NT2/D1 (cell line): Measurements from ENCODE around the gene MUC4.
"Not testable (repeated sequence)": the region's sequence is repeated elsewhere in the genome, so short reads cannot be mapped to it uniquely, and the experiment has no call there.

Experiments
- DNase-seq: peaks from one replicate; pipeline ENCODE4 v3.0.0-alpha.2; 2011; ENCODE audit warnings: low read depth, low spot score
- H3K27me3 ChIP-seq: 2 replicates; pipeline ENCODE4 v1.6.0; 2011; ENCODE audit warnings: mild to moderate bottlenecking; ENCODE audit not compliant: insufficient read length, insufficient read depth
- H3K36me3 ChIP-seq: 2 replicates; pipeline ENCODE4 v1.6.1; 2011; ENCODE audit warnings: mild to moderate bottlenecking, low read length, mixed read lengths; ENCODE audit not compliant: insufficient read depth, insufficient read length
- H3K4me1 ChIP-seq: 2 replicates; pipeline ENCODE4 v1.5.1; 2011; ENCODE audit not compliant: insufficient read depth, insufficient read length
- H3K4me3 ChIP-seq: 2 replicates; pipeline ENCODE4 v1.5.1; 2011; ENCODE audit warnings: low read depth; ENCODE audit not compliant: insufficient read length
- H3K9ac ChIP-seq: 2 replicates; pipeline ENCODE4 v1.6.0; 2011; ENCODE audit warnings: low read depth; ENCODE audit not compliant: insufficient read length
- H3K9me3 ChIP-seq: 2 replicates; pipeline ENCODE4 v1.5.1; 2011; ENCODE audit warnings: mild to moderate bottlenecking, low read length; ENCODE audit not compliant: insufficient read depth
- SUZ12 ChIP-seq: IDR thresholded peaks from 2 replicates; pipeline ENCODE4 v1.6.1; 2011; ENCODE audit not compliant: insufficient read length, insufficient read depth; ENCODE audit errors: extremely low read depth
- YY1 ChIP-seq: IDR thresholded peaks from 2 replicates; pipeline ENCODE4 v1.6.1; 2011; ENCODE audit not compliant: insufficient read length, insufficient read depth
- ZNF274 ChIP-seq: IDR thresholded peaks from 2 replicates; pipeline ENCODE4 v1.6.1; 2011; ENCODE audit warnings: mild to moderate bottlenecking, low read depth, low read length

MUC4 gene

GRCh38 chr3:195809291-195809785 lies 2.4 kb downstream of the MUC4 start:
- no peak for TF ChIP-seq ZNF274
- Histone ChIP-seq H3K4me3 (no peak overlapping the region), H3K9me3 (no peaks in the 10 kb centered on the region), H3K36me3 (peaks cover 4% of the 10 kb centered on the region), H3K9ac (peak overlapping the region; percentile 78), H3K4me1 (peaks cover 25% of the 10 kb centered on the region), H3K27me3 (peaks cover 23% of the 10 kb centered on the region)
- no peak for DNase-seq

GRCh38 chr3:195808741-195809290 lies 2.9 kb downstream of the MUC4 start:
- Histone ChIP-seq H3K4me3 (no peak overlapping the region), H3K36me3 (peaks cover 9% of the 10 kb centered on the region), H3K9me3 (no peaks in the 10 kb centered on the region), H3K27me3 (peaks cover 20% of the 10 kb centered on the region), H3K4me1 (peaks cover 25% of the 10 kb centered on the region), H3K9ac (peak overlapping the region; percentile 24)
- DNase-seq: no peak
- TF ChIP-seq YY1 (no peak), SUZ12 (no peak)

GRCh38 chr3:195807681-195808121 lies 4.0 kb downstream of the MUC4 start:
- Histone ChIP-seq H3K9me3 (no peaks in the 10 kb centered on the region), H3K36me3 (peaks cover 13% of the 10 kb centered on the region), H3K4me1 (peaks cover 27% of the 10 kb centered on the region), H3K27me3 (peaks cover 18% of the 10 kb centered on the region), H3K9ac (peak overlapping the region; percentile 12), H3K4me3 (no peak overlapping the region)
- TF ChIP-seq ZNF274 (no peak), YY1 (no peak), SUZ12 (no peak)
- no peak for DNase-seq

GRCh38 chr3:195806916-195807231 lies 4.9 kb downstream of the MUC4 start:
- no peak for DNase-seq
- Histone ChIP-seq H3K4me3 (no peak overlapping the region), H3K27me3 (peaks cover 9% of the 10 kb centered on the region), H3K4me1 (peaks cover 35% of the 10 kb centered on the region), H3K36me3 (peaks cover 13% of the 10 kb centered on the region), H3K9ac (no peak overlapping the region), H3K9me3 (no peaks in the 10 kb centered on the region)
- TF ChIP-seq YY1: no peak
- no peak for TF ChIP-seq SUZ12
- TF ChIP-seq ZNF274: no peak

- no peaks in the 10 kb centered on the region for H3K9me3 ChIP-seq
- peaks cover 38% of the 10 kb centered on the region for H3K4me1 ChIP-seq
- H3K36me3 ChIP-seq: peaks cover 13% of the 10 kb centered on the region
- H3K27me3 ChIP-seq: peaks cover 7% of the 10 kb centered on the region
- H3K4me3 ChIP-seq: no peak overlapping the region
- no peak overlapping the region for H3K9ac ChIP-seq
- DNase-seq: peak; percentile 97
- no peak for TF ChIP-seq SUZ12
- no peak for TF ChIP-seq ZNF274
- no peak for TF ChIP-seq YY1
These were observed 5.4 kb downstream of the MUC4 start for GRCh38 chr3:195806211-195806915.

- H3K27me3 ChIP-seq, DNase-seq, H3K9ac ChIP-seq, H3K9me3 ChIP-seq, H3K4me3 ChIP-seq: not testable (repeated sequence)
- Histone ChIP-seq H3K36me3 (peaks cover 13% of the 10 kb centered on the region), H3K4me1 (peaks cover 35% of the 10 kb centered on the region)
These were observed 6.1 kb downstream of the MUC4 start for GRCh38 chr3:195805588-195805987.

- H3K9ac ChIP-seq: no peak overlapping the region
These were observed 6.5 kb downstream of the MUC4 start for GRCh38 chr3:195805181-195805580.

More at GRCh38 chr3:195805181-195805580, 6.5 kb downstream of the MUC4 start:
- Histone ChIP-seq H3K9me3 (no peaks in the 10 kb centered on the region), H3K4me1 (peaks cover 32% of the 10 kb centered on the region), H3K27me3 (no peaks in the 10 kb centered on the region), H3K36me3 (peaks cover 13% of the 10 kb centered on the region), H3K4me3 (no peak overlapping the region)
- no peak for DNase-seq
- TF ChIP-seq YY1 (no peak), SUZ12 (no peak), ZNF274 (no peak)
